Glutamatergic neuron (in vitro differentiated cells): ENCODE results near the gene TMEM52B. TPM values are rescaled to one million over a fixed set of nuclear protein-coding genes. Genes with fewer than 3 reads are reported as not detected.
A peak's percentile ranks its signal among the peaks of the same experiment; 100 is the strongest.

ENCODE experiments used
- DNase-seq: peaks from one replicate; pipeline ENCODE4 v3.0.0; 2022
- H3K27ac Mint-ChIP-seq: one replicate; pipeline ENCODE4 v1.8.0; 2020; ENCODE audit warnings: mild to moderate bottlenecking, mixed read lengths, inconsistent platforms; ENCODE audit not compliant: unreplicated experiment
- H3K27me3 Mint-ChIP-seq: one replicate; pipeline ENCODE4 v1.8.0; 2020; ENCODE audit warnings: mild to moderate bottlenecking, moderate library complexity, mixed read lengths, inconsistent platforms; ENCODE audit not compliant: unreplicated experiment
- H3K36me3 Mint-ChIP-seq: one replicate; pipeline ENCODE4 v1.8.0; 2020; ENCODE audit warnings: mild to moderate bottlenecking, mixed read lengths, inconsistent platforms; ENCODE audit not compliant: unreplicated experiment
- H3K4me1 Mint-ChIP-seq: one replicate; pipeline ENCODE4 v1.8.0; 2020; ENCODE audit warnings: mild to moderate bottlenecking, low read depth, mixed read lengths, inconsistent platforms; ENCODE audit not compliant: unreplicated experiment
- H3K4me3 Mint-ChIP-seq: one replicate; pipeline ENCODE4 v1.8.0; 2020; ENCODE audit warnings: mild to moderate bottlenecking, mixed read lengths, inconsistent platforms; ENCODE audit not compliant: unreplicated experiment
- H3K9me3 Mint-ChIP-seq: one replicate; pipeline ENCODE4 v1.8.0; 2020; ENCODE audit warnings: mild to moderate bottlenecking, moderate library complexity, mixed read lengths, inconsistent platforms; ENCODE audit not compliant: unreplicated experiment
- CTCF ChIP-seq: fragments of 200-600 bp; sonication (generic); IDR thresholded peaks from one replicate; pipeline ENCODE4 v1.5.0; 2021; ENCODE audit not compliant: partially characterized antibody, unreplicated experiment
- total RNA-seq: library from RNA; stranded (reverse); fragmentation: NEBNext Ultra II Directional; extraction: Animal tissue kit (Norgen Biotek cat#: 25700); gene quantifications from one replicate; pipeline ENCODE4 v1.2.1, GENCODE V29; 2021; ENCODE audit not compliant: unreplicated experiment

TMEM52B gene
- total RNA-seq, 1 donor from 2014 or later, result not detected

GRCh38 chr12:10211101-10211939 is 32.5 kb downstream of the TMEM52B start:
- no peak for TF ChIP-seq CTCF
- Mint-ChIP-seq H3K36me3 (no peaks in the 10 kb centered on the region), H3K4me3 (peak overlapping the region; percentile 10), H3K9me3 (peaks cover 13% of the 10 kb centered on the region), H3K4me1 (peaks cover 7% of the 10 kb centered on the region), H3K27me3 (peaks cover 4% of the 10 kb centered on the region), H3K27ac (peak overlapping the region; percentile 59)
- no peak for DNase-seq

GRCh38 chr12:10211940-10212738 is 33.3 kb downstream of the TMEM52B start:
- H3K4me1 Mint-ChIP-seq, result peaks cover 7% of the 10 kb centered on the region
- TF ChIP-seq CTCF, result no peak
- peak overlapping the region; percentile 93 for H3K4me3 Mint-ChIP-seq
- peak overlapping the region; percentile 94 for H3K27ac Mint-ChIP-seq
- H3K27me3 Mint-ChIP-seq, result peaks cover 4% of the 10 kb centered on the region
- H3K36me3 Mint-ChIP-seq, result no peaks in the 10 kb centered on the region
- H3K9me3 Mint-ChIP-seq, result peaks cover 13% of the 10 kb centered on the region
- DNase-seq, result peak; percentile 94

GRCh38 chr12:10212739-10213131 is 33.9 kb downstream of the TMEM52B start, which contains the start of gene GABARAPL1:
TSS of gene GABARAPL1 (plus strand) at chr12:10212877. CDS start at chr12:10213130, 253 bp downstream.
- Mint-ChIP-seq H3K9me3 (peaks cover 13% of the 10 kb centered on the region), H3K27ac (peak within 1 kb of the TSS; percentile 95), H3K4me1 (peaks cover 7% of the 10 kb centered on the region)

DNA sequence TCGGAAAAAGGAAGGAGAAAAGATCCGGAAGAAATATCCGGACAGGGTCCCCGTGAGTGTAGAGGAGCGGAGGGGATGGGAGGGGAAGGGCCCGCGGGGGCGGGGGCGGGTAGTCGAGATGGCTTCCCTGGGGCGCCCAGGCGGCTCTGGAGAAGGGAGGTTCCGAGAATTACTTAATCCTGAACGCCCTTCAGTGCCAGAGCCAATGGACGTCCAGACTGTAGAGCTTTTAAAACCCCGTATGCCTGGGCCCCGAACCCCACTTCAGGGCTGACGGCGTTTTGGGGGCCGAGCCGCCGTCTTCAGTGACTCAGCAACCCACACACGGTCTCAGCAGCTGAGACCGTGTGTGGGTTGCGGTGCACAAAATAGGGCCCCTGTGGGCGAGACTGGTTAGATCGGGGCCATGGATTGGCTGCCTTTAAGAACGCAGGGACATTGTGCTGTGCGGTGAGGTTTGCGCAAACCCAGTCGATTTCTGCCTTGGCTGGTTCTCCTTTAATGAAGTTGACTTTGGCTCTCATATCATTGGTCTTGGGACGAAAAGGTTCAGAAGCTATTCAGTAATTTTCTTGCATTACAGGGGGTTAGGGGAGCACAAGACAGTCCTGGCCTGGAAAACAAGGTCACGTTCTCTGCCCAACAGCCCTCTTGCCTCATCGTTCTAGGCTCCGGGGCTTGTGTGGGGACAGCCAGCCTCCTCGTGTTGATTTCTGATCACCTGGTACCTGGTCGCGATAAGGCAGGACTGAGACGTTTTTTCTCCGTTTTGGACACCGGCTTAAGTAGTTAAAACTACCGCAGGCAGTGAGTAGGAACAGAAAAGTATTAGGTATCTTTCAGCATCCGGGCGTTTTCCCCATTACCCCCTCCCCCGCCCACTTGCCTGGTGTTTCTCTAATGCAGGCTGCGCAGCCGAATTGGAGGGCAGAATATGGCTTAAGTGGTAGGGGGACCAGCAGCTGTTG is 34.6 kb downstream of the TMEM52B start:
- Mint-ChIP-seq H3K27me3 (peaks cover 4% of the 10 kb centered on the region), H3K9me3 (peaks cover 13% of the 10 kb centered on the region), H3K36me3 (no peaks in the 10 kb centered on the region), H3K4me1 (peaks cover 7% of the 10 kb centered on the region), H3K27ac (peak overlapping the region; percentile 95), H3K4me3 (peak overlapping the region; percentile 97)
- DNase-seq, result peak; percentile 65
- TF ChIP-seq CTCF, result no peak

More at GRCh38 chr12:10212739-10213131, 33.9 kb downstream of the TMEM52B start, which contains the start of gene GABARAPL1:
- DNase-seq, result peak; percentile 84
- Mint-ChIP-seq H3K27me3 (peaks cover 4% of the 10 kb centered on the region), H3K4me3 (peak within 1 kb of the TSS; percentile 97), H3K36me3 (no peaks in the 10 kb centered on the region)
- no peak for TF ChIP-seq CTCF
